ENCODE data around the gene HEXIM2.

The HEXIM2 gene

DNA sequence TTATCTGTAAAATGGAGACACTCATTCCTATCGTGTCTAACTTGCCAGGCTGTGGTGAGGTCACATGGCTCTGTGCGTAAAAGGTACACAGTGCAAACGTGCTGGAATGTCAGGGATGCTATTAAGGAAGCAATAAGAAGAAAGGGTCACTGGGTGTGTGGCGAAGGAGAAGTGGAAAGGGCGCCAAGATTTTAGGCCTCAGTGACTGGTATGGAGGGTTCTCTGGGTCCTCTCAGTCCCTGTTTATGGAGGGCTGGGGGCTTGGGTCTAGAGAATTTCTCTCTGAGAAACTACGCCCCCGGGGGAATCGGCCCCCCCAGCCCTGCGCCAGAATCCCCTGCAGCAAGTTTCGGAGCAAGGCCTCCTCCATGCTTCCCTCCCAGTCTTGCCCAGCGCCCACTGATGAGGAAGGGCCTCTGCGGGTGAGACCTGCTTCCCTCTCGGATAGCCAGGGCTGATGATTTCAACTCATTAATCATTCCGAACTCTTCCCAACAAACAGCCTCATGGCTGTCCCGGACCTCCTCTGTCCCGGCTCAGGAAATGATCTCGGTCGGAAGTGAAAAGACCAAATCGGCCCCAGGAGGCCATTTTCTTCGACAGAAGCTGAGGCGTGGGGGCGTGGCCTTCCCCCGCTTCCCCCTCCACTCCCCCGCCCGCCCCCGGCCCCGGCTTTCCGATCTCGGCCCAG is 14.6 kb upstream of the HEXIM2 start:
- Histone ChIP-seq H3K27me3 (ENCODE audit: insufficient read depth, poor library complexity, severe bottlenecking) (no peaks in the 10 kb centered on the region), H3K4me3 (replicated peaks; ENCODE audit: insufficient read depth, low read length) (peak overlapping the region; percentile 46), H3K27ac (replicated peaks) (peak overlapping the region; percentile 100)
- peak in 1 of 2 experiments; percentile 75 for DNase-seq (ENCODE audit: low read depth in 1 of 2, low spot score in 1 of 2)
- TF ChIP-seq SPI1 (IDR thresholded peaks at IDR 0.05; ENCODE audit: borderline replicate concordance, low read depth) = no peak
- 0 out of 2 replicates have a peak, but pooled peaks have one; percentile 11 for TF ChIP-seq POLR2AphosphoS5 (IDR thresholded peaks at IDR 0.05; ENCODE audit: low read depth)

DNA sequence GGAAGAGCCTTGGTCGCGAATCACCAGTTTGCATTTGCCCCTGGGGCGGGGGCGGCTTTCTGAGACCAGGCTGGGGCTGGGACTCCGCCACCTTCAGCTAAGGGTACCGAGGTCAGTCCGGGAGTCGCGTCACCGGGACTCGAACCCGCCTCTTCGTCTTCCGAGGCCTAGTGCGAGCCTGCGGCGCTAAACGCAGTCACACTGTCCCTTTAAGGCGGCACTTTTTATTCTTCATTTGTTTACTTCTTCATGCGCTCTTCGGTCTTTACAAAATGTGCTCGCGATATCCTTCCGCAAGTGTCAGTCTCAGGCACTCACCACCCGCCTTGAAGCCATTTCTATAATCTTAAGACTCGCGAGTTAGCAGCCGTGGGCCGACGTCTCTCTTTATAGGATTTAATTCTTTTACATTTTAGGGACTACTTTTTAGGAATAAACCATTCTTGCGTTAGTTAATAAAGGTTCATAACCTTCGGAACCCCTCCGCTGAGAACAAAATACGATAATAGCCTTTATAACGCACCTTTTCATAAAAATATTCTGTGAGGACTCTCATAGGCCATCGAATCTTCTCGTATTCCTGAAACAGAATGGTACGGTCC is 14.0 kb upstream of the HEXIM2 start:
- TF ChIP-seq, protein P1, sequence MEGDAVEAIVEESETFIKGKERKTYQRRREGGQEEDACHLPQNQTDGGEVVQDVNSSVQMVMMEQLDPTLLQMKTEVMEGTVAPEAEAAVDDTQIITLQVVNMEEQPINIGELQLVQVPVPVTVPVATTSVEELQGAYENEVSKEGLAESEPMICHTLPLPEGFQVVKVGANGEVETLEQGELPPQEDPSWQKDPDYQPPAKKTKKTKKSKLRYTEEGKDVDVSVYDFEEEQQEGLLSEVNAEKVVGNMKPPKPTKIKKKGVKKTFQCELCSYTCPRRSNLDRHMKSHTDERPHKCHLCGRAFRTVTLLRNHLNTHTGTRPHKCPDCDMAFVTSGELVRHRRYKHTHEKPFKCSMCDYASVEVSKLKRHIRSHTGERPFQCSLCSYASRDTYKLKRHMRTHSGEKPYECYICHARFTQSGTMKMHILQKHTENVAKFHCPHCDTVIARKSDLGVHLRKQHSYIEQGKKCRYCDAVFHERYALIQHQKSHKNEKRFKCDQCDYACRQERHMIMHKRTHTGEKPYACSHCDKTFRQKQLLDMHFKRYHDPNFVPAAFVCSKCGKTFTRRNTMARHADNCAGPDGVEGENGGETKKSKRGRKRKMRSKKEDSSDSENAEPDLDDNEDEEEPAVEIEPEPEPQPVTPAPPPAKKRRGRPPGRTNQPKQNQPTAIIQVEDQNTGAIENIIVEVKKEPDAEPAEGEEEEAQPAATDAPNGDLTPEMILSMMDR (IDR thresholded peaks at IDR 0.05; ENCODE audit: insufficient read depth, low read length) = no peak
- TF ChIP-seq POLR2AphosphoS5 (IDR thresholded peaks at IDR 0.05; ENCODE audit: low read depth) = no peak
- no peak for TF ChIP-seq SPI1 (IDR thresholded peaks at IDR 0.05; ENCODE audit: borderline replicate concordance, low read depth)
- TF ChIP-seq, protein P2, sequence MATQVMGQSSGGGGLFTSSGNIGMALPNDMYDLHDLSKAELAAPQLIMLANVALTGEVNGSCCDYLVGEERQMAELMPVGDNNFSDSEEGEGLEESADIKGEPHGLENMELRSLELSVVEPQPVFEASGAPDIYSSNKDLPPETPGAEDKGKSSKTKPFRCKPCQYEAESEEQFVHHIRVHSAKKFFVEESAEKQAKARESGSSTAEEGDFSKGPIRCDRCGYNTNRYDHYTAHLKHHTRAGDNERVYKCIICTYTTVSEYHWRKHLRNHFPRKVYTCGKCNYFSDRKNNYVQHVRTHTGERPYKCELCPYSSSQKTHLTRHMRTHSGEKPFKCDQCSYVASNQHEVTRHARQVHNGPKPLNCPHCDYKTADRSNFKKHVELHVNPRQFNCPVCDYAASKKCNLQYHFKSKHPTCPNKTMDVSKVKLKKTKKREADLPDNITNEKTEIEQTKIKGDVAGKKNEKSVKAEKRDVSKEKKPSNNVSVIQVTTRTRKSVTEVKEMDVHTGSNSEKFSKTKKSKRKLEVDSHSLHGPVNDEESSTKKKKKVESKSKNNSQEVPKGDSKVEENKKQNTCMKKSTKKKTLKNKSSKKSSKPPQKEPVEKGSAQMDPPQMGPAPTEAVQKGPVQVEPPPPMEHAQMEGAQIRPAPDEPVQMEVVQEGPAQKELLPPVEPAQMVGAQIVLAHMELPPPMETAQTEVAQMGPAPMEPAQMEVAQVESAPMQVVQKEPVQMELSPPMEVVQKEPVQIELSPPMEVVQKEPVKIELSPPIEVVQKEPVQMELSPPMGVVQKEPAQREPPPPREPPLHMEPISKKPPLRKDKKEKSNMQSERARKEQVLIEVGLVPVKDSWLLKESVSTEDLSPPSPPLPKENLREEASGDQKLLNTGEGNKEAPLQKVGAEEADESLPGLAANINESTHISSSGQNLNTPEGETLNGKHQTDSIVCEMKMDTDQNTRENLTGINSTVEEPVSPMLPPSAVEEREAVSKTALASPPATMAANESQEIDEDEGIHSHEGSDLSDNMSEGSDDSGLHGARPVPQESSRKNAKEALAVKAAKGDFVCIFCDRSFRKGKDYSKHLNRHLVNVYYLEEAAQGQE (IDR thresholded peaks at IDR 0.05; ENCODE audit: insufficient replicate concordance, low read depth) = no peak
- no peak for TF ChIP-seq GABPA (IDR thresholded peaks at IDR 0.05; ENCODE audit: low read depth)
- Histone ChIP-seq H3K4me3 (replicated peaks; ENCODE audit: insufficient read depth, low read length) (peak overlapping the region; percentile 46), H3K27ac (replicated peaks) (peak overlapping the region; percentile 100), H3K27me3 (ENCODE audit: insufficient read depth, poor library complexity, severe bottlenecking) (no peaks in the 10 kb centered on the region)
- DNase-seq (ENCODE audit: low read depth in 1 of 2, low spot score in 1 of 2) = peak; percentile 88 to 95

DNA sequence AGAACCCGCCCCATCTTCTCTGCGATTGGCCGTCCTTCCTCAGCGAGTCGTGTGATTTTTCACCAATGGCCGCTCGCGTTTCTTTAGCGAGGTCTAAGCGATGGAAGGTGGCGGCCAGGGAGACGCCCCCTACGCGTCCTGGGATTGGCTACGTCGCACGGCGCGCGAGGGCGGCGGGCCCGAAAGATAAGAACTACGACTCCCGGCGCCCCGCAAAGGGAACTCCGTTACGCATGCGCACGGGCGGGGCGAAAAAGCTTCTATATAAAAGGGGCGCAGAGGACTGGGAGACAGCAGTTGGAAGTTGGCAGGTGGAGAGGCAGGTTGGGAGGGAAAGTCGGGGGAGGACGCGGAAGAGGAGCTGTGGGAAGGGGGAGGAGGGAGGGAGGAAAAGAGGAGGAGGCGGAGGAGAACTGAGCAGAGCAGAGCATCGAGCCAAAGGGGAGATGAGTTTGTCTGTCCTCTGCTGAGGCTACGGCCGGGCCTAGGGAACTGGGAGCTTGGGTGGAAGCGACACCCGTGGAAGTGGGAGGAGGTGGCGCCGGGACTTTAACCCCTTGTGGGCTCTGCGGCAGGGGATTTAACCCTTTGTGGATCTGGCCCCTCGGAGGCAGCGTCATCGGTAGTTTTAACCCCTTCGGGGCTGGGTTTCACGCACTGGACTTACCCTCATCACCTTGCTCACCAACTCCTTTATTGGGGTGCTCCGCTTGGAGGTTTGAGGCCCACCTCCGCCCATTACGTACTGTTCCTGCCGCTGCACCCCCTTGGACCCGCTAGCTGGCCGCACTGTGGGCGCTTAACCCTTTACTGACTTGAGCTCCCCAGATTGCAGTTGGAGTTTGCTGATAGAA is 13.3 kb upstream of the HEXIM2 start, which contains the start of gene HEXIM1:
Gene HEXIM1, plus strand, starts transcription at position 293 of the 854 bp plus-strand sequence. CDS start 716 bp downstream, outside the sequence.
- Histone ChIP-seq H3K27me3 (ENCODE audit: insufficient read depth, poor library complexity, severe bottlenecking) (no peaks in the 10 kb centered on the region), H3K27ac (replicated peaks) (peak within 1 kb of the TSS; percentile 100), H3K4me3 (replicated peaks; ENCODE audit: insufficient read depth, low read length) (peak within 1 kb of the TSS; percentile 71)
- TF ChIP-seq, protein P1 (IDR thresholded peaks at IDR 0.05; ENCODE audit: insufficient read depth, low read length) = no peak
- TF ChIP-seq, protein P2 (IDR thresholded peaks at IDR 0.05; ENCODE audit: insufficient replicate concordance, low read depth) = peak; percentile 83
- peak; percentile 100 for TF ChIP-seq POLR2AphosphoS5 (IDR thresholded peaks at IDR 0.05; ENCODE audit: low read depth)
- no peak; the same call in 1 of the 2 replicates for TF ChIP-seq GABPA (IDR thresholded peaks at IDR 0.05; ENCODE audit: low read depth)
- peak; percentile 62; the same call in 1 of the 2 replicates for TF ChIP-seq SPI1 (IDR thresholded peaks at IDR 0.05; ENCODE audit: borderline replicate concordance, low read depth)
- peak; percentile 99 for DNase-seq (ENCODE audit: low read depth in 1 of 2, low spot score in 1 of 2)
